Transverse colon (tissue), 4 donors: ENCODE results near the gene WBP1.
A peak's percentile ranks its signal among the peaks of the same experiment; 100 is the strongest.

Experiments used
- EP300 ChIP-seq: sonication (generic); formaldehyde crosslinking; IDR thresholded peaks from one replicate; pipeline ENCODE4 v1.6.1; 2017; ENCODE audit warnings: antibody characterized with exemption, low read depth
- POLR2A ChIP-seq: fragments of 450-650 bp; IDR thresholded peaks from one replicate; pipeline ENCODE4 v1.6.1; 2016; ENCODE audit warnings: antibody characterized with exemption, mild to moderate bottlenecking, moderate library complexity
- POLR2AphosphoS5 ChIP-seq, 3 donors: sonication (generic); formaldehyde crosslinking; IDR thresholded peaks; one replicate each; pipeline ENCODE4 v1.6.1; 2016; ENCODE audit warnings: antibody characterized with exemption in 3 of 3
- TF ChIP-seq, protein P1 (sequence below), 5 experiments: fragments of 200-600 bp in 3 of 5; fragments of 450-650 bp in 2 of 5; sonication (generic) in 3 of 5; IDR thresholded peaks; 1 replicate in 2 of 5; 2 replicates in 3 of 5; pipeline ENCODE4 v1.5.1; 2016 to 2017; ENCODE audit warnings: antibody characterized with exemption in 5 of 5, inconsistent platforms in 3 of 5, mild to moderate bottlenecking in 2 of 5, moderate library complexity in 1 of 5

DNA sequence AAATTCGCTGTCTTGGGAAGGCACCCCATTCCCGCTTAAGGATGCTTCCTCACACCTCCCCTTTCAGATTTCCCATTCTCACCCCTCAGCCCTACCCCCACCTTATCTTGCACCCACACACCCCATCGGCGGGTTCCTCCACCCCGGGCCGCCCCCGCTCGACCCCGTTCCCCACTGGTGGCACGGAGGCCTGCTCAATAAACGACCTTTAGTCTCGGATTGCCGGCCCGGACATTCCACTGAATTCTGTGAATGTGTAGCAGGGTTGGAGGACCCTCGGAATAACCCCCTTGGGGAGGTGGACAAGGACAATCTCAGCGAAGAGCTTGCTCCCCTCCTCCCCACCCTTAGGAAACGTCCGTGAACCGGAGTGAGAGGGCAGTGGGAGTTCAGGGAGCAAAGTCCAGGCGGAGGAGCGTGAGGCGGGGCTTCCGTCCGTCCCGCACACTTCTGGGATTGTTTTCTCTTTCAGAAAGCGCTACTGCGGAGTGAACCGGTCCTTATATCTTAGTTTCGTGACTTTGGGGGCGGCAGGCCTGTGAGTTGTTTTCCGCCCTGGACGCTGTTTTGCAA is 44.0 kb downstream of the WBP1 start:
- TF ChIP-seq, protein P1, sequence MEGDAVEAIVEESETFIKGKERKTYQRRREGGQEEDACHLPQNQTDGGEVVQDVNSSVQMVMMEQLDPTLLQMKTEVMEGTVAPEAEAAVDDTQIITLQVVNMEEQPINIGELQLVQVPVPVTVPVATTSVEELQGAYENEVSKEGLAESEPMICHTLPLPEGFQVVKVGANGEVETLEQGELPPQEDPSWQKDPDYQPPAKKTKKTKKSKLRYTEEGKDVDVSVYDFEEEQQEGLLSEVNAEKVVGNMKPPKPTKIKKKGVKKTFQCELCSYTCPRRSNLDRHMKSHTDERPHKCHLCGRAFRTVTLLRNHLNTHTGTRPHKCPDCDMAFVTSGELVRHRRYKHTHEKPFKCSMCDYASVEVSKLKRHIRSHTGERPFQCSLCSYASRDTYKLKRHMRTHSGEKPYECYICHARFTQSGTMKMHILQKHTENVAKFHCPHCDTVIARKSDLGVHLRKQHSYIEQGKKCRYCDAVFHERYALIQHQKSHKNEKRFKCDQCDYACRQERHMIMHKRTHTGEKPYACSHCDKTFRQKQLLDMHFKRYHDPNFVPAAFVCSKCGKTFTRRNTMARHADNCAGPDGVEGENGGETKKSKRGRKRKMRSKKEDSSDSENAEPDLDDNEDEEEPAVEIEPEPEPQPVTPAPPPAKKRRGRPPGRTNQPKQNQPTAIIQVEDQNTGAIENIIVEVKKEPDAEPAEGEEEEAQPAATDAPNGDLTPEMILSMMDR (IDR thresholded peaks at IDR 0.05): no peak
- TF ChIP-seq POLR2A (peak; percentile 1), POLR2AphosphoS5 (IDR thresholded peaks at IDR 0.05) (peak in 2 of 3 donors; percentile 72 to 75), EP300 (no peak)
